RKO (cell line): Measurements from ENCODE around the gene CRTC3.
A peak's percentile ranks its signal among the peaks of the same experiment; 100 is the strongest.

ENCODE experiments used
- DNase-seq: peaks from one replicate; pipeline ENCODE4 v3.0.0-alpha.2; 2016; ENCODE audit warnings: low spot score

CRTC3 gene

GRCh38 chr15:90563463-90563862 lies 33.7 kb downstream of the CRTC3 start:
- DNase-seq = no peak

DNA sequence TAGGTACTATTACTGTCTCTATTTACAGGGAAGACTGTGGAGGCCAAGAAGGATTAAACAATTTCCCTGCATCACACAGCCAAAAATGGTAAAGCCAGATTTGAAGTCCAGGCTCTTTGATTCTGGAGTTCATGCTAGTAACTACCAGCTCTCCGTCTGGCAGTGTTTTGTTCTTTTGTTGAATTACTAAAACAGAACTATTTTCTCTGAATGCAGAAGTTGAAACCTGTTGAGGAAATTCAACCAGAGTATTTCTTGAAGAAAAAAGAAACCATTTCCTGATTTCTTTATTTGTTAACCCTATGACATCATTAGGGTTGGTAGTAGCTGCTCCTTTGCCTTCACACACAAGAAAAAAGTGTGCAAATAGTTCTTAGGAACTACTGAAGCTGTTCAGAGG lies 34.3 kb downstream of the CRTC3 start:
- DNase-seq = no peak

- DNase-seq = no peak
These were observed 34.9 kb downstream of the CRTC3 start for GRCh38 chr15:90564590-90564989.

- DNase-seq = no peak
These were observed 36.1 kb downstream of the CRTC3 start for GRCh38 chr15:90565866-90566265.

DNA sequence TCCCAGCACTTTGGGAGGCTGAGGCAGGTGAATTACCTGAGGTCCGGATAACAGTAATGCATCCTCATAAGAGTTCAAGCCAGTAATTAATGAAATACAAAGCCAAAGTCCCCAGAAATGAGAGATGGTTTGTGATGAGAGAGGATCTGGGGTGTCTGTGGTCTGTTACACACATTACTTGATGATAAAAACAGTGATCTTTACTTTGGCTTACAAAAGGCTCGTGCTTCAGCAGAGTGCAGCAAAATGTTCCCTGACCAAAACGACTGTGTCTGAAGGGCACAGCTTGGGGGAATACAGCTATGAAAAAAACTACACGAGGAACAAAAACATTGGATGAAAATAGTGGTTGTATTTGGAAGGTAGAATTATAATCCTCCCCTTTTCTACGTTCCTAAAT lies 40.9 kb downstream of the CRTC3 start:
- no peak for DNase-seq

GRCh38 chr15:90571063-90571541 lies 41.4 kb downstream of the CRTC3 start:
- DNase-seq = no peak

- DNase-seq = no peak
These were observed 43.2 kb downstream of the CRTC3 start for GRCh38 chr15:90572893-90573292.

DNA sequence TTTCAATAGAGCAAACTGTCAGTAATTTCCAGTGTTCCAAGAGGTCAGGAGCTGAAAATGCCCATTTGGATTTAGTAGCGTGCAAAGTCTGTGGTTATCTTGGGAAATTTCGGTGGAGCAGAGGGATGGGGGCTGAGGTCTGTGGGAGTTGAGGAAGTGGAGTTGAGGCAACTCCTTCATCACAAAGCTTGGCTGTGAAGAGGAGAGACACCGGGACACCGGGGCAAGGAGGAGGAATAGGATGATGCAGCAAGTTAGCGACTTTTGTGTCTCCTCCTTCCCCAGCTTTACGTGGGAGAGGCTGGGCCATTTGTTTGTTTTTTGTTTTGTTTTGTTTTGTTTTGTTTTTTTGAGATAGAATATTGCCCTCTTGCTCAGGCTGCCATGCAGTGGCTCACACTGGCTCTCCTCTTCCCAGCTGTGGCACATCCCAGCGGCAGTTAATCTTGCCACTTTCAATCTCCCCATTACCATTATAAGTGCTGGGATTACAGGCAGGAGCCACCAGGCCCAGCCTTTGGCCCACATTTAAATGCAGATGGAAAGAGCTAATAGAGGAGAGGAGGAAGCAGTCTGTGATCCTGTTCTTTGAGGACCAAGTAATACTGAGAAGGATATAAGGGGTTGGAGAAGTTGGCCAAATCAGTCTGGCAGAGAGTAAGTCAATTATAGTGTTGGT lies 47.1 kb downstream of the CRTC3 start:
- DNase-seq = no peak

DNA sequence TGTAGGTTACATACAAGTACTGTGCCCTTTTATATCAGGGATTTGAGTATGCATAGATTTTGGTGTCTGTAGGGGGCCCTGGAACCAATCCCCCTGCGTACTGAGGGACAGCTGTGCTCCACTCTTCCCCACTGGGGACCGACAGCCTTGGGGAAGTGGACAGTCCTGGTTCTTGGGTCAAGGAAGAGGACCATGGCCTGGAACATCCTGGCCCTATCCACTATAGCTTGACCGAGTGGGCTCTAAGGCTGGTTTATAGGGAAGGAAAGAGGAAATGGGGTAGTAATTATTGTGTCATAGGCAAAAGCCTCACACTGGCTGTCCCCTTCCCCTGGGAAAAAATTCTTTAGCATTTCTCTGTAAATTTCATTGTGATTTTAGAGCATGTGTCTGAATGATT lies 49.5 kb downstream of the CRTC3 start:
- DNase-seq = no peak

GRCh38 chr15:90580099-90580498 lies 50.4 kb downstream of the CRTC3 start:
- no peak for DNase-seq

DNA sequence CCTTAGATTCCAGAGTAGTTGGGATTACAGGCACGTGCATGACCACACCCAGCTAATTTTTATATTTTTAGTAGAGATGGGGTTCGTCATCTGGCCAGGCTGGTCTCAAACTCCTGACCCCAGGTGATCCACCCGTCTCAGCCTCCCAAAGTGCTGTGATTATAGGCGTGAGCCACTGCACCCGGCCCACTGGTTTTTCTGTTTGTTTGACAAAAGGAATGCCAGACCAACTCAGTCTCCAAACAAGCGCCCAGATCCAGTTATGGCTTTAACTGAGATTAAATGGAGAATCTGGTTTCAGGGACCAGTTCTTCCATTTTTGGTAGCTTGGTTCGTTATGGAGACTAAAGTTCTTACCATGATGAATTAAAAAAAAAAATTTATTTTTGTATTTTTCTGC lies 50.8 kb downstream of the CRTC3 start:
- DNase-seq = no peak

GRCh38 chr15:90580946-90581345 lies 51.2 kb downstream of the CRTC3 start:
- DNase-seq = no peak

DNA sequence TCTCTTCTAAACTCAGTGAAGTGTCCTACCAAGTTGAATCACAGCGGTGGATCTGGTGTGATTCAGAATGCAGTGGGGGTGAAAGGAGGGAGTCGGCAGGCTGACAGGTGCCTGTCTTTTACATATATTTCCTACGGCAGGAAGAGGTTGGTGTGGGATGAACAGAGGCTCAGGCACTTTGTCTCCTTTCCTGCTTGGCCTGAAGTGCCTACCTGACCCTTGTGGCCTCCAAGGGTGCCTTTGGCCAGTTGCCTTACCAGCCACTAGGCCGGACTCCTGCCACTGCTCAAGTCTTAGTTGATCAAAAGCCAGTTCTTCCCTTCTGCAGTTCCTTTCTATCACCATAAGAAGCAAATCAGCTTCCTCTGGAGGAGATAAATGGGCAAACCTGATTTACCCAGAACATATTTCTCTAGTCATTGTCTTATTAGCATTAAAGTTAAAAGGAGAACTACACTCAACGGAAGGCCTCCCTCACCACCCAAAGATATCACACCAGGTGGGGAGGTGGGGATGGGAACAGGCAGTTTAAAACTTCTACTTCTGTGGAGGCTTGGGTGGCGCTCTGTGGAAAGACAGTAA lies 52.1 kb downstream of the CRTC3 start:
- no peak for DNase-seq

DNA sequence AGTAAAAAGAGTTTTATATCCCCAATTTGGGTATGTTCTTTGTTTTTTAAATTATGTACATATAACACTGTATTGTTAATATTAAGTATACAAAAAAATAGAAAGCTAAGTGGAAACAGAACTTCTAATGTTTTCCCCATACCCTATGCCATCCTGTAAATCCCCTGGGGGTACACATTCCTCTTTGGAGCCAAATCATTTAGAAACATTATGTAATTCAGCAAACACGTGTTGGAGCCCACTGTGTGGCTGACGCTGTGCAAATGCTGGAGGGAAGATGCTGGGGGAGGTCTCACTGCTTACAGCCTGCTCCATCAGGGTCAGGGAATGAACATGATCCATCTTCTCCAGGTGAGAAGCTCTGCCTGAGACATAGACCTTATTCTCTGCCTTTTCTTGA lies 52.8 kb downstream of the CRTC3 start:
- no peak for DNase-seq

DNA sequence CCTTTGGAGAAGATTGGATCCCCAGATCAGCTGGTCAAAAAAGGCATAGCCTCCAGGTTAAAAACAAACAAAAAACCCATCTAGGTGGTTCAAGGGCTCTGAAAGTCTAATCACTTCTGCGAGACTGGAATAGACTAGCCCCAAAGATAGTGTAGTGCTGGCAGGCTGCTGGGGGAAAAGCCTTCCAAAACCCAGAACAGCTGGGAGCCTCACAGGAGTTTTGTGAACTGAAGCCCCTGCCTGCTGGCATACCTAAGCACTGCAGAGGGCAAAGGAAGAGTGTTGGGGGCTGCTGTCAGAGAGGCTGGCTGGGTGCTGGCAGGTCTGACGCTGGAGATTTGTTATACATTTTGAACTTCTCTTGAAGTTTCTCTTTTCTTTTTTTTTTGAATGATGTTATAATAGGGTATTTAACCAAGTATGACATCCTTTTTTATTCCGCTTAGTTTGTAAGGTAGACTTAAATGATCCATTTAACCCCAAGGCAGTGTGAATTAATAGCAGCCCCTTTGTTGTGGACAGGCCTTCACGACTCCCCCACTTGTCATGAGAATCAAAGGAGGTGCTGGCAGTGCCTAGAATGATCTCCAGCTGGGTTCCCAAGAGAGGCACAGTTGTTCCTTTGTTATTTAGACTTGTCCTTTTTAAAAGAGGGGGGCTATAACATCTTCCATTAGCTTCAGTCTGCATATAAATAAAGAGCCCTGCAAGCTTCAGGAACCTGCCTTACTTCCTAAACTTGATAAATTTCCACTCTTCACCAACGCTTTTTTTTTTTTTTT lies 53.9 kb downstream of the CRTC3 start:
- DNase-seq = no peak

GRCh38 chr15:90584841-90585240 lies 55.1 kb downstream of the CRTC3 start:
- DNase-seq = no peak

GRCh38 chr15:90585863-90586262 lies 56.1 kb downstream of the CRTC3 start:
- peak; percentile 7 for DNase-seq

DNA sequence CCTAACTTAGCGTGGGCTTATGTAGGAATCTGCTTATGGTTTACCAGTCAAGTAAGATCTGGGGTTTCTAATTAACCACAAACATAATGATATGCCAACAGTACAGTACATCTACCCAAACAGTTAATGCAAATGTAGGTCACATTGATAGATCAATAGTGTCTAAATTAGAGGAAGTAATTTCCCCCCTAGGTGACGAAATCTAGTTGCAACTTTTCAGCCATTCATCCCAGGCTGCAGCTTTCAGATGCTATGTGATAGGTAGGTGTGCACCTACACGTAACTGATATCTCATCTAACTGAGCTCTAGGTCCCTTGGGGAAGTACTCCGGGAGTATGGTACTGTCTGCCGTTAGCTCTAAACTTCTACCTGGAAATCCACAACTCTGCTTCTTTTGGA lies 57.2 kb downstream of the CRTC3 start:
- no peak for DNase-seq

- DNase-seq = no peak
These were observed 58.7 kb downstream of the CRTC3 start for GRCh38 chr15:90588427-90588826.

DNA sequence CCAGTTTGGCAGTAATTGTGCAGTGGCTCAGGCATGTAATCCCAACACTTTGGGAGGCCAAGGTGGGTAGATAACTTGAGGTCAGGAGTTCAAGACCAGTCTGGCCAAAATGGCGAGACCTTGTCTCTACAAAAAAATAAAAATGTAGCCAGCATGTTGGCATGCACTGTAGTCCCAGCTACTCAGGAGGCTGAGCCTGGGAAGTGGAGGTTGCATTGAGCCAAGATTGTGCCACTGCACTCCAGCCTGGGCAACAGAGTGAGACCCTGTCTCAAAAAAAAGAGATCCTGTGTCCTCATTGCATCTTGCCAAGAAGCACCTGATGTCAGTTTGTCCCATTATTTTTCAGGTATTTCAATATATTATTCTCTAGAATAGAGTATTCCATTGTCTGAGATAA lies 61.8 kb downstream of the CRTC3 start:
- DNase-seq = no peak

- peak; percentile 21 for DNase-seq
These were observed 62.6 kb downstream of the CRTC3 start for GRCh38 chr15:90592131-90592881.

DNA sequence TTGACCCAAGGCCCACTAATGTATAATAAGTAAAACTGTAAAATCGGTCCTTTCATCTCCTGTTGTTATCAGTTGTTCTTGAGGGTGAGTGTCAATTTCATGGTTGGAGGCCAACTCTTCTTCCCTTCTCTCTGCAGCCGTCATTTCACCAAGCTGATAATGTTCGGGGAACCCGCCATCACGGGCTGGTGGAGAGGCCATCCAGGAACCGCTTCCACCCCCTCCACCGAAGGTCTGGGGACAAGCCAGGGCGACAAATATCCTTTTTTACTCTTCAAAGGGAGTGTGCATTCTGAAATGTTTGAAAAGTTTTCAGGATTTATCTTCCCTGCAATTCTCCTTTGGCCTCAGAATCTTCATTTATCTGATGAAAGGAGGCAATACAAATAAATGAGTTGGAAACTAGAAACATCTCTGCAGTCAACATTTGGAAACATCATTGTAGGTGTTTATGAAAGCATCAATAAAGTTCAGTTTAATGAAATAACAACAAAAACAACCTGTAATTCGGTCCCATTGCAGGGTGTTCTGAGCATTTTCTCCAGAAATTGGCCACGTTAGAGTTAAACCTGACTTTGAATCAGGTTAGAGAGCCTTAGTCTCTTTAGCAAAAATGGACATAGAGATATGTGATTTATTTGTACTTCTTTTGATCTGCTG lies 63.9 kb downstream of the CRTC3 start:
- no peak for DNase-seq
